Duodenal mucosa (tissue), 2 donors: ENCODE measurements around the gene ADGRB3.
"Not testable (repeated sequence)": the region's sequence is repeated elsewhere in the genome, so short reads cannot be mapped to it uniquely, and the experiment has no call there.

Experiments used
- H3K27ac ChIP-seq: one replicate; pipeline ENCODE4 v1.7.0; 2013; ENCODE audit warnings: low read depth, low read length
- H3K27me3 ChIP-seq, 2 donors: one replicate each; pipeline ENCODE4 v1.7.0; 2013; ENCODE audit warnings: low read length in 2 of 2, control low read depth in 1 of 2; ENCODE audit not compliant: insufficient read depth in 2 of 2, control insufficient read depth in 1 of 2
- H3K36me3 ChIP-seq, 2 donors: one replicate each; pipeline ENCODE4 v1.7.0; 2013; ENCODE audit warnings: low read length in 2 of 2, control low read depth in 1 of 2; ENCODE audit not compliant: insufficient read depth in 2 of 2, control insufficient read depth in 1 of 2
- H3K4me1 ChIP-seq, 2 donors: one replicate each; pipeline ENCODE4 v1.7.0; 2013; ENCODE audit warnings: low read length in 2 of 2, control low read depth in 1 of 2; ENCODE audit not compliant: insufficient read depth in 2 of 2, control insufficient read depth in 1 of 2
- H3K4me3 ChIP-seq, 2 donors: one replicate each; pipeline ENCODE4 v1.7.0; 2013; ENCODE audit warnings: low read length in 2 of 2, low read depth in 1 of 2
- H3K9ac ChIP-seq, 2 donors: one replicate each; pipeline ENCODE4 v1.7.0; 2013; ENCODE audit warnings: low read length in 2 of 2, low read depth in 1 of 2
- H3K9me3 ChIP-seq, 2 donors: one replicate each; pipeline ENCODE4 v1.7.0; 2013; ENCODE audit warnings: low read length in 2 of 2, control low read depth in 1 of 2; ENCODE audit not compliant: control insufficient read depth in 1 of 2

Gene ADGRB3

GRCh38 chr6:69121461-69122406 is 486.7 kb downstream of the ADGRB3 start:
- H3K4me1 ChIP-seq, H3K9ac ChIP-seq, H3K36me3 ChIP-seq, H3K4me3 ChIP-seq, H3K27ac ChIP-seq, H3K27me3 ChIP-seq, H3K9me3 ChIP-seq: not testable (repeated sequence)

DNA sequence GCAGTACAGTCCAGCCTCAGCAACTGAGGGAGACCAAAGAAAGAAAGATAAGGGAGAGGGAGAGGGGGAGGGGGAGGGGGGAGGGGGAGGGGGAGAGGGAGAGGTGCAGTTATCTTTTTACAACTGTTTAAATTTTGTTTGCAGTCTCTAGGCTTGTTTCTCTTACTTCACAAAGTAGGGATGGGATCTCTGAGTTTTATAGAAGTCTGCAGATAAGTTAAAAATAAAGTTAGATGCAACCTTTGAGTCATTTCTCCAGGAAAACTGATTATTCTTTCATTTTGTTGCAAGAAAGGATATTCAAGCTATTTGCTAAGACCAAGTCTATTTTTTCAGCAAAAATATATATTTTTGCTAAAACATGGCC is 487.3 kb downstream of the ADGRB3 start:
- H3K4me3 ChIP-seq = no peak overlapping the region

DNA sequence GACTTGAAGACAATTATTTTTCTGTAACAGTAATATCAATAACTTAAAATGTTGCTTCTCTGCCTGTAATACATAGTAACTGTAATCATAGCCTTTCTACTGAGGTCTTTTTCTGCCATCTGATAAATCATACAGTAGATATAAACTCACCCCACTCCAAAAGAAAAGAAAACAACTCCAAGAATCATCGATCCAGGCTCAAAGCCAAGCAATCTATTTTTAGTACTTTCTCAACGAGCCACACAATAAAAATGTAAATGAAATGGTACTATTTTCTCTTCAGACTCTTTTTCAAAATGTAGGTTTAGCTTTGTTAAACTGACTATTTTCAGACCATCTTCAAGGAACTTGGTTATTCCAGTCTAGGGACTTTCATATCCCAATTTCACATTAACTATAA is 493.3 kb downstream of the ADGRB3 start:
- Histone ChIP-seq H3K9ac (no peak overlapping the region), H3K27me3 (no peaks in the 10 kb centered on the region), H3K4me1 (no peaks in the 10 kb centered on the region), H3K4me3 (no peak overlapping the region), H3K36me3 (no peaks in the 10 kb centered on the region), H3K27ac (no peak overlapping the region), H3K9me3 (no peaks in the 10 kb centered on the region)

More for the DNA sequence above, 487.3 kb downstream of the ADGRB3 start:
- no peak overlapping the region for H3K9ac ChIP-seq
- H3K36me3 ChIP-seq = no peaks in the 10 kb centered on the region
- no peaks in the 10 kb centered on the region for H3K4me1 ChIP-seq
- H3K27me3 ChIP-seq = no peaks in the 10 kb centered on the region
- H3K9me3 ChIP-seq = no peaks in the 10 kb centered on the region
- H3K27ac ChIP-seq = no peak overlapping the region

DNA sequence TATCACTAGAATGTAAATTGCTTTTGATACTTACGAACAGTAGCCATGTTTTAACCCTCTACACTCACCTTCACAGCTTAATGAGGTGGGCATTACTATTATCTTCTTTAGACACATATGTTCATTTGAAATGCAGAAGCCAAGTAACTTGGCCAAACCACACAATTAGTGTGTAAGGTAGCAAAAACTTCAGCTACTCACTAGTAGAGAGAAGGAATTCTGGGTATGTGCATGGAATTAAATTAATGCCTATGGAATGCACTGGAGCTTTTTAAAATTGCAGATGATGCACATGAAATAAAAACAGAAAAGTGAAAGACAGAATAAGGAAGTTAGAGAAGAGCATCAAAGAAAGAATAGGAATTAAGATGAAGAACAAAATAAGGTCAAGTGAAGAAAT is 494.0 kb downstream of the ADGRB3 start:
- H3K36me3 ChIP-seq = no peaks in the 10 kb centered on the region
- no peak overlapping the region for H3K4me3 ChIP-seq
- H3K27ac ChIP-seq = no peak overlapping the region
- no peak overlapping the region for H3K9ac ChIP-seq
- no peaks in the 10 kb centered on the region for H3K9me3 ChIP-seq
- H3K4me1 ChIP-seq = no peaks in the 10 kb centered on the region
- H3K27me3 ChIP-seq = no peaks in the 10 kb centered on the region

GRCh38 chr6:69135927-69136326 is 500.8 kb downstream of the ADGRB3 start:
- Histone ChIP-seq H3K27ac (no peak overlapping the region), H3K9me3 (no peaks in the 10 kb centered on the region)

DNA sequence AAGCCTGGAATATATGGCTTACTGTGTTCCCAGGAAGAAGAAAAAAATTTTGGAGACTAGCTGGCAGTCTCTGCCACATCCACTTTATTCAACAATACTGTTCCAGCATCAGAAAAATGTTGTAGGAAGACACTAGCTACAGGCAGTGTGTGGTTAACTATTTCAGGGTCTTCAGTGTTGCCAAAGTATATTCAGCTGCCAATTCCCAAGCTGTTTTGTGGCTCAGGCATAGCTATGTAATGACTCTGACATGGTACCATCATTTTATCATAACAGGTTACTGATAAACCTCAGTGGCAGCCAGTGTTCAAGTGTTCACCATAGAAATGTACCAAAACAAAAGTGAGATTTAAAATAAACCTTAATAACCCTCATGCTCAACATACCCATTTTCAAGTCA is 503.1 kb downstream of the ADGRB3 start:
- no peak overlapping the region for H3K9ac ChIP-seq
- no peaks in the 10 kb centered on the region for H3K36me3 ChIP-seq
- no peaks in the 10 kb centered on the region for H3K27me3 ChIP-seq
- no peak overlapping the region for H3K4me3 ChIP-seq
- no peaks in the 10 kb centered on the region for H3K4me1 ChIP-seq
- H3K9me3 ChIP-seq = no peaks in the 10 kb centered on the region
- no peak overlapping the region for H3K27ac ChIP-seq

More at GRCh38 chr6:69135927-69136326, 500.8 kb downstream of the ADGRB3 start:
- Histone ChIP-seq H3K27me3 (no peaks in the 10 kb centered on the region), H3K36me3 (no peaks in the 10 kb centered on the region), H3K4me3 (no peak overlapping the region), H3K4me1 (no peaks in the 10 kb centered on the region), H3K9ac (no peak overlapping the region)

DNA sequence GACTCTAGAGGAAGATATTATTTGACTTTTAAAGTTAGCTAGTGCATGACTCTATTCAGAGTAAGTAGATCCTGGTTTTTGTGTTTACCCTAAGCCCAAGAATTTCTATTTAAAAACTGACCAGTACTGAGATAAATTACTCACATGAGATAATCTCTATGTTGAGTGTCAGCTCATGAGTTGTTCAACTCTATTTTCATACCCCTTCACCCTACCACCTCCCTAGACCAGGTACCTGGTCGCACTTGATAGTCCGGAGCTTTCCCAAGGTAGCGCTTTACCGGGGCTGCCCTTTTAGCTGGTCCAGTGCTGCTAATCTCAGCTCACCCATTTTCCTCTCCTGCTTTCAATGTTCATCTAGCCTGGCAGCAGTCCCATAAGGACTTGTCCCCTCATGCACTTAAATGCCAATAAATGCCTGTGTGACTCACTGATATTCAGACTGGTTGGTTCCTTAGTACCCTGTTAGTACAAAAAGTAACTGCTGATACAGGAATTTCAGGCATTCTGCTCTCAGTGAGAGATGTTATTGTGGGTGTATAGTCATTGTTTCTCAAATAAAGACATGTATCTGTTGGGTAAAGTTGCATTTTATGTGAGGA is 503.9 kb downstream of the ADGRB3 start:
- no peaks in the 10 kb centered on the region for H3K9me3 ChIP-seq
- no peaks in the 10 kb centered on the region for H3K4me1 ChIP-seq
- no peak overlapping the region for H3K4me3 ChIP-seq
- H3K27ac ChIP-seq = no peak overlapping the region
- no peaks in the 10 kb centered on the region for H3K27me3 ChIP-seq
- H3K9ac ChIP-seq = no peak overlapping the region
- no peaks in the 10 kb centered on the region for H3K36me3 ChIP-seq

GRCh38 chr6:69145062-69145461 is 510.0 kb downstream of the ADGRB3 start:
- Histone ChIP-seq H3K36me3 (no peaks in the 10 kb centered on the region), H3K9ac (no peak overlapping the region), H3K27me3 (no peaks in the 10 kb centered on the region), H3K9me3 (peaks cover 0 to 2% of the 10 kb centered on the region in 2 donors), H3K4me1 (no peaks in the 10 kb centered on the region), H3K4me3 (no peak overlapping the region), H3K27ac (no peak overlapping the region)

GRCh38 chr6:69146385-69146784 is 511.3 kb downstream of the ADGRB3 start:
- no peak overlapping the region for H3K9ac ChIP-seq
- peaks cover 0 to 2% of the 10 kb centered on the region in 2 donors for H3K9me3 ChIP-seq
- H3K27ac ChIP-seq = no peak overlapping the region
- no peaks in the 10 kb centered on the region for H3K27me3 ChIP-seq
- H3K4me3 ChIP-seq = no peak overlapping the region
- no peaks in the 10 kb centered on the region for H3K4me1 ChIP-seq
- H3K36me3 ChIP-seq = no peaks in the 10 kb centered on the region

DNA sequence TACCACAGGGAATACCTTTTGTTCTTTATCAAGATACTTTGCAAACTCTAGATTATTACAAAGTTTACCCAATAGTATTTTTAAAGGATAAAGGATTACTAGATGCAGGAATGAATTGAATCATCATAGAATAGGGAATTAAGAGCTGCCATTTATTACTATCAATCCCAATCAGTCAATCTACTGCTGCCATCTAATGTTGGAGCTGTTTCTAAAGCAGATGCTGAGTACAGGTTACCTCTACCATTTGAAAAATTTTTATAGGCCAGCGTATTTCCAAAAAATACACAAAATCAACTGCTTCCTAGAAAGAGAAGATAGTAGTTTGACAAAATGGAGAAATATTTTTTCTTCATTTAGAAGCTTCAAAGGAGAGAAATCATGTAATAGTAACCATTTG is 520.4 kb downstream of the ADGRB3 start:
- H3K4me3 ChIP-seq = no peak overlapping the region
- H3K9ac ChIP-seq = no peak overlapping the region
- no peaks in the 10 kb centered on the region for H3K27me3 ChIP-seq
- H3K36me3 ChIP-seq = no peaks in the 10 kb centered on the region
- no peak overlapping the region for H3K27ac ChIP-seq
- no peaks in the 10 kb centered on the region for H3K9me3 ChIP-seq
- no peaks in the 10 kb centered on the region for H3K4me1 ChIP-seq
